ENCODE measurements around the gene HAGHL. TPM values are rescaled to one million over a fixed set of nuclear protein-coding genes. Genes with fewer than 3 reads are reported as not detected.
A peak's percentile ranks its signal among the peaks of the same experiment; 100 is the strongest.
"Not testable (repeated sequence)": the region's sequence is repeated elsewhere in the genome, so short reads cannot be mapped to it uniquely, and the experiment has no call there.

The HAGHL gene
- polyA plus RNA-seq, 5 donors, result 2.1 to 7.3 (median 3.5) TPM

DNA sequence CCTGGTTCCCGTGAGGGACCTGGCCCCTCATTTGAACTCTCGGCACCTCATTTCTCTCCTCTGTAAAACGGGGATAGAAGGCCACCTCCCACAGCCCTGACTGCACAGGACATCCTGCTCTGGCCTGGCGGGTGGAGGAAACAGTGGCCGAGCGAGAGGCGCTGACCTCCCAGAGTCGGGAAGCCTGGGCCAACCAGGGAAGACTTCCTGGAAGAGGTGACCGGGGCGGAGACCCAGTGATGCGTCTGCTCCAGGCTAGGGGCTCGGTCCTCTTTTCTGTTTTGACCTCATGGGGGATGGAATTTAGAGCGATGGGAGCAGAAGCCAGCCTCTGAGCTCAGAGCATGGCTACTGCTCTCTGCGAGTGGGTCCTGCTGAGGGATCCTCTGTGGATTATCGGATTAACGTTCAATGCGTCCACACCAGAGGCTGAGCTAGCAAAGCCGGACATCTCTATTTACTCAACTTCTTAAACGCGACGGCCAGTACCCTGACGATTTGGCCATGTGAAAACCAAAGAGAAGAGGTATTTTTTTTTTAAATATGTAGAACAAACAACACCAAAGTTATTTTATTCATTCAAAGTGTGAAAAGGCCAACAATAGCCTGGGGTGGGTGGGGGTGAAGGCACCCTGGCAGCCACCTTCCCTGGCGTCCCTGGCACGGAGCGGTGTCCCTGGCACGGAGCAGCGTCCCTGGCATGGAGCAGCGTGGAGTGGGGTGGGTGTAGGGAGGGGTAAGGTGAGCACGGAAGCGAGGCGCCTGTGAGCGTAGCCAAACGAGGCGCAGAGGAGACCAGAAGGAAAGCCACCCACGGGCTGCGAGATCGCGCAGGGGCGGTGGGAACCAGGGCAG lies 24.5 kb downstream of the HAGHL start:
- no peak for DNase-seq

GRCh38 chr16:752007-752312 lies 25.1 kb downstream of the HAGHL start:
- DNase-seq, result no peak

- not testable (repeated sequence) for DNase-seq
These were observed 27.3 kb downstream of the HAGHL start for GRCh38 chr16:754121-754607.

- DNase-seq, result no peak
These were observed 27.8 kb downstream of the HAGHL start for GRCh38 chr16:754656-755055.

DNA sequence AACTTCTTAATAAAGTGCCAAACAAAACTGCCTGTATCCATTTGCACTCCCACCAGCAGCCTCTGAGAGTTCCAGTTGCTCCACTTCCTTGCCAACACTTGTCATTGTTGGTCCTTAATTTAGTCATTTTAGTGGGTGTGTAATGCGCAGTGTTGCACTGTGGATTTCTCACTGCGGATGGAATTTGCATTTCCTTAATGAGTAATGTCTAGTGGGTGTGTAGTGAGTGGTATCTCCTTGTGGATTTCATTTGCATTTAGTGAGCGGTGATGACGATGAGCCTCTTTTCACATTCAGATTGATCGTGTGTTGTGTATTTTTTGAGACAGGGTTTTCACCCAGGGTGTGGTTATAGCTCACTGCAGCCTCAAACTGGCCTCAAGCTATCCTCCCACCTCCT lies 29.5 kb downstream of the HAGHL start:
- no peak for DNase-seq

- DNase-seq, result peak; percentile 65 to 67
These were observed 32.4 kb downstream of the HAGHL start for GRCh38 chr16:759110-759910.

- DNase-seq, result no peak
These were observed 33.2 kb downstream of the HAGHL start for GRCh38 chr16:760065-760464.

GRCh38 chr16:760545-761343 lies 33.8 kb downstream of the HAGHL start, which contains the start of gene MSLN:
MSLN (plus strand) TSS chr16:760734; CDS start chr16:762681, 1,947 bp downstream.
- no peak for DNase-seq

- no peak for DNase-seq
These were observed 35.0 kb downstream of the HAGHL start for GRCh38 chr16:761625-762513.

GRCh38 chr16:762595-763268 lies 35.8 kb downstream of the HAGHL start:
- no peak for DNase-seq

- DNase-seq, result no peak
These were observed 36.7 kb downstream of the HAGHL start for GRCh38 chr16:763369-764183.

- DNase-seq, result no peak
These were observed 37.4 kb downstream of the HAGHL start for GRCh38 chr16:764184-764750.

DNA sequence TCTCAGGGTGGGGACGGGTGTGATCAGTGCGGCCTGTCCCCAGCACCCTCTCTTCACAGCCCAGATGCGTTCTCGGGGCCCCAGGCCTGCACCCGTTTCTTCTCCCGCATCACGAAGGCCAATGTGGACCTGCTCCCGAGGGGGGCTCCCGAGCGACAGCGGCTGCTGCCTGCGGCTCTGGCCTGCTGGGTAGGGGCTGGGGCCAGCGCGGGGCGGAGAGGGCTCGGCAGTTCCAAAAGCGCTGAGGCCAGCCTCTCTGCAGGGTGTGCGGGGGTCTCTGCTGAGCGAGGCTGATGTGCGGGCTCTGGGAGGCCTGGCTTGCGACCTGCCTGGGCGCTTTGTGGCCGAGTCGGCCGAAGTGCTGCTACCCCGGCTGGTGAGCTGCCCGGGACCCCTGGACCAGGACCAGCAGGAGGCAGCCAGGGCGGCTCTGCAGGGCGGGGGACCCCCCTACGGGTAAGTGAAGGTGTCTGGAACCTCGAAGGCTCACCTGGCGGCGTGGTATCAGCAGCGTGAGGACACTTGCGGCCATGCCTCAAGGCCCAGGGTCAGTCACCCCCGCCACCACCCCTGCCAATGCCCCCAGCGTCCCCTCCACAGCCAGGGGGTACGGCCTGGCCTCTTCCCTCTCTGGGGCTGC lies 38.1 kb downstream of the HAGHL start:
- DNase-seq, result no peak

DNA sequence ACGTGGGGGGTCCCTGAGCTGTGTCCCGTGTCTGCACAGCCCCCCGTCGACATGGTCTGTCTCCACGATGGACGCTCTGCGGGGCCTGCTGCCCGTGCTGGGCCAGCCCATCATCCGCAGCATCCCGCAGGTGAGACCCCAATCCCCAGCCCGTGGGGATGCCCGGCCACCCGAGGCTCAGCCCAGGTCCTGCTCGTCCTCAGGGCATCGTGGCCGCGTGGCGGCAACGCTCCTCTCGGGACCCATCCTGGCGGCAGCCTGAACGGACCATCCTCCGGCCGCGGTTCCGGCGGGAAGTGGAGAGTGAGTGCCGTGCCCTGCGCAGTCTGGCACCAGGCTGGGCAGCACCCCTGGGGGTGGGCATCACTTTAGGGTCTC lies 38.6 kb downstream of the HAGHL start:
- DNase-seq, result no peak

DNA sequence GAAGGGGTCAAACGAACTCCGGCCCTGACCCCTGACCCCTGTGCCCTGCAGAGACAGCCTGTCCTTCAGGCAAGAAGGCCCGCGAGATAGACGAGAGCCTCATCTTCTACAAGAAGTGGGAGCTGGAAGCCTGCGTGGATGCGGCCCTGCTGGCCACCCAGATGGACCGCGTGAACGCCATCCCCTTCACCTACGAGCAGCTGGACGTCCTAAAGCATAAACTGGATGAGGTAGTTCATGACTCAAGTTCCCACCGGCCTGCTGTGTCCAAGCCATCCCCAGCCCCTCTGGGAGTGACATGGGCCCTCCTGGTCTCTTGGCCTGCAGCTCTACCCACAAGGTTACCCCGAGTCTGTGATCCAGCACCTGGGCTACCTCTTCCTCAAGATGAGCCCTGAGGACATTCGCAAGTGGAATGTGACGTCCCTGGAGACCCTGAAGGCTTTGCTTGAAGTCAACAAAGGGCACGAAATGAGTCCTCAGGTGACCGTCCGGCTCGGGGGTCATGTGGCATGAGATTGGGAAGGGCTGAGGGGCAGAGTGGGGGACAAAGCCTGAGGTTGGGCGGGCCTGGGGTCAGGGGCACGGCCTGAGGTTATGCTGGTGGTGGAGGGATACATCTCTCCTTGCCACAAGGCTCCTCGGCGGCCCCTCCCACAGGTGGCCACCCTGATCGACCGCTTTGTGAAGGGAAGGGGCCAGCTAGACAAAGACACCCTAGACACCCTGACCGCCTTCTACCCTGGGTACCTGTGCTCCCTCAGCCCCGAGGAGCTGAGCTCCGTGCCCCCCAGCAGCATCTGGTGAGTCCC lies 39.3 kb downstream of the HAGHL start:
- DNase-seq, result no peak

DNA sequence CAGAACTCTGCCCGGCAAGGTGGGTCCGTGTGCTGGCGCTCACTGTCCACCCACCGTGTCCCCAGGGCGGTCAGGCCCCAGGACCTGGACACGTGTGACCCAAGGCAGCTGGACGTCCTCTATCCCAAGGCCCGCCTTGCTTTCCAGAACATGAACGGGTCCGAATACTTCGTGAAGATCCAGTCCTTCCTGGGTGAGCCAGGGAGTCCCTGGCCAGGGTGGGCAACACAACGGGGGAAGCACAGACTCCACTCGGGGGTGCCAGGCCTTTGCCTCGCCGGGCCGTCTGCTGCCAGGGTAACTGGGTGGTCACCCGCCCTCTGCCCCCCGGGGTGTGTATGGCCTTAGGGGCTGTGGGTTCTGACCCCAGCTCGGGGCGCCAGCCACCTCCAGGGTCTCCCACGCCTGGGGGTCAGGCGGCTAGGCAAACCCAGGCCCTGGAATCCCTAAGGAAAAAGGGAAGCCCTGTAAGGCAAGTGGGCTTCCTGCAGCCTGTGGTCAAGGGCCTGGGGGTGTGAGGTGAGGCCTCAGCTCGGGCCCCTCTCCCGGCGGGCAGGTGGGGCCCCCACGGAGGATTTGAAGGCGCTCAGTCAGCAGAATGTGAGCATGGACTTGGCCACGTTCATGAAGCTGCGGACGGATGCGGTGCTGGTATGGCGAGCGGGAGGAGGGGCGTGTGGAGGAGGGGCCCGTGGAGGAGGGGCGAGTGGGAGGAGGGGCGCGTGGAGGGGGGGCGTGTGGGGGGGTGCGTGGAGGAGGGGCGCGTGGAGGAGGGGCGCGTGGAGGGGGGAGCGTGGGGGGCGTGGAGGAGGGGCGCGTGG lies 40.1 kb downstream of the HAGHL start:
- no peak for DNase-seq

DNA sequence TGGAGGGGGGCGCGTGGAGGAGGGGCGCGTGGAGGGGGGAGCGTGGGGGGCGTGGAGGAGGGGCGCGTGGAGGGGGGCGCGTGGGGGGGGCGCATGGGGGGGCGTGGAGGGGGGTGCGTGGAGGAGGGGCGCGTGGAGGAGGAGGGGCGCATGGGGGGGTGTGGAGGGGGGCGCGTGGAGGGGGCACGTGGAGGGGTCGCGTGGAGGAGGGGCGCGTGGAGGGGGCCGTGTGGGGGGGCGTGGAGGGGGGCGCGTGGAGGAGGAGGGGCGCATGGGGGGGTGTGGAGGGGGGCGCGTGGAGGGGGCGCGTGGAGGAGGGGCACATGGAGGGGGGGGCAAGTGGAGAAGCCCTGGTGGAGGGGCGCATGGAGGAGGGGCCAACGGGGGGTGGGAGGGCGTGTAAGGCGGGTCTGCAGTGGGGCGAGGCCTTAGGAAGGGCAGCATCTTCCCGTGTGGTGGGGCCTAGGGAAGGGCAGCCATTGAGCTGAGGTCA lies 40.9 kb downstream of the HAGHL start:
- DNase-seq, result no peak
